ENCODE results near the gene GABRB1. TPM values are rescaled to one million over a fixed set of nuclear protein-coding genes. Genes with fewer than 3 reads are reported as not detected.

Gene GABRB1
- total RNA-seq, 1 donor from 2014 or later, result not detected

GRCh38 chr4:47462799-47463234 is 431.4 kb downstream of the GABRB1 start:
- DNase-seq (ENCODE audit: low spot score) (no peak), ATAC-seq (no peak)

GRCh38 chr4:47463235-47463956 is 432.0 kb downstream of the GABRB1 start, which contains the start of gene COMMD8:
Gene COMMD8 (minus strand): TSS chr4:47463702. CDS start chr4:47463651, 51 bp downstream.
- ATAC-seq (peak; percentile 97), DNase-seq (ENCODE audit: low spot score) (peak; percentile 96)

- ATAC-seq, result no peak
- DNase-seq (ENCODE audit: low spot score), result no peak
These were observed 433.6 kb downstream of the GABRB1 start for GRCh38 chr4:47465004-47465403.

DNA sequence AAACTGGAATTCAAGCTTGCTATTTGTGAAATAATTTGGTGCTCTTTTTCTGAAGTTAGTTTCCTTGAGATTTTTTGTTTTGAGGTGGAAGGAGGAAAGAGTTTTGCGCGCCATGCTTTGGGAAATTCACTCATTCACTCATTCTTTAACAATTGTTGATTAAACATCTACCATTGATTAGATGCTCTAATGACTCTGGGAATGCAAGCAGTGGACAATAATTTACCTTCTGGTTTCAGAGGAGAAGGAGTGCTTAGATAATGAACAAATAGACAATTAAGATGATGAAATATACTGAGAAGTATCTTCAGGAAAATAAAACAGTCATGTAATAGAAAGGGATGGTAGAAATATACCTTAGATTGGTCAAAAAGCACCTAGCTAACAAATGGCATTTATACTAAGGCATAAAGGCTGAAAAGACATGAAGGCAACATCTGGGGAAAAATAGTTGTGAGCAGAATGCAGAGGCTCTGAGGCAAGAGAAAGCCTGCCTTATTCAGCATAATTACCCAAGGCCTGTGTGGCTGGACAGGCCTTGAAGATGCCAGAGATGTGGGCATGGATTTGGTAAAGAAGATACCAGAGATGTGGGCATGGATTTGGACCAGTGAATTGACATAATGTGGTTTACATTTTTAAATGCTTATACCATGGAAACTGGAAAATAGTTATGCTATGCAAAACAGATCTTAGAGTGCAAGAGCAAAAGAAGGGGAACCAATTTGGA is 434.9 kb downstream of the GABRB1 start:
- DNase-seq (ENCODE audit: low spot score) (no peak), ATAC-seq (no peak)

- ATAC-seq, result no peak
These were observed 437.5 kb downstream of the GABRB1 start for GRCh38 chr4:47468706-47469365.

GRCh38 chr4:47469951-47470350 is 438.6 kb downstream of the GABRB1 start:
- DNase-seq (ENCODE audit: low spot score) (no peak), ATAC-seq (no peak)

More at GRCh38 chr4:47468706-47469365, 437.5 kb downstream of the GABRB1 start:
- DNase-seq (ENCODE audit: low spot score), result no peak

- ATAC-seq, result no peak
- DNase-seq (ENCODE audit: low spot score), result no peak
These were observed 439.7 kb downstream of the GABRB1 start for GRCh38 chr4:47471064-47471463.

DNA sequence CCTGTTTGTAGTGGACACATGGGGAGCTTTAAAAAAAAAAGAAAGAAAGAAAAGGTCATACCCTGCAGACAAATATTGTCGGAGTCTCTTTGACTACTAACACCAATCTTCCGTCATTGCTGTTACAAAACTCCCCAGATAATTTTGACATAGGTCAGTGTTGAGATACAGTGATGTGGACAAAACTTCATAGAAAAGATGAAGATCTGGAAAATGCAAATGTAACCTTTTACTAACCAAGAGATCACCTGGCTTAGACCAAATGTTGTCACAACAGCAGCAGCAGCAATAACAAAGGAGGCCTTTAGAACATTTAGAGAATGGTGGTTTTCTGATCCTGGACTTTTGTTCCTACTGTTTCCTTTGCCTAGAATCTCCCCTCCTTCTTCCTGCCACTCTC is 440.2 kb downstream of the GABRB1 start:
- ATAC-seq (no peak), DNase-seq (ENCODE audit: low spot score) (no peak)

GRCh38 chr4:47473141-47473750 is 441.9 kb downstream of the GABRB1 start:
- ATAC-seq (no peak), DNase-seq (ENCODE audit: low spot score) (no peak)

- DNase-seq (ENCODE audit: low spot score) (no peak), ATAC-seq (no peak)
These were observed 443.4 kb downstream of the GABRB1 start for GRCh38 chr4:47474799-47475198.

- no peak for DNase-seq (ENCODE audit: low spot score)
- ATAC-seq, result no peak
These were observed 444.0 kb downstream of the GABRB1 start for GRCh38 chr4:47475411-47475810.

Other genes starting within 250 kb of the GABRB1 start
- not detected for gene COX7B2, start 122.3 kb upstream of the GABRB1 start, total RNA-seq
- gene GABRA4, start 38.0 kb upstream of the GABRB1 start, total RNA-seq, result not detected